HTERT RPE-1 (cell line): ENCODE data around the gene VMAC.
"Not testable (repeated sequence)": the region's sequence is repeated elsewhere in the genome, so short reads cannot be mapped to it uniquely, and the experiment has no call there.

ENCODE experiments used
- in situ Hi-C: fragments of 300-500 bp; cut with MboI; formaldehyde crosslinking; loops from 4 replicates; pipeline ENCODE4 v1.14.3; 2020; ENCODE audit warnings: low sequenced_read_pairs

Gene VMAC, protein sequence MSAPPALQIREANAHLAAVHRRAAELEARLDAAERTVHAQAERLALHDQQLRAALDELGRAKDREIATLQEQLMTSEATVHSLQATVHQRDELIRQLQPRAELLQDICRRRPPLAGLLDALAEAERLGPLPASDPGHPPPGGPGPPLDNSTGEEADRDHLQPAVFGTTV

DNA sequence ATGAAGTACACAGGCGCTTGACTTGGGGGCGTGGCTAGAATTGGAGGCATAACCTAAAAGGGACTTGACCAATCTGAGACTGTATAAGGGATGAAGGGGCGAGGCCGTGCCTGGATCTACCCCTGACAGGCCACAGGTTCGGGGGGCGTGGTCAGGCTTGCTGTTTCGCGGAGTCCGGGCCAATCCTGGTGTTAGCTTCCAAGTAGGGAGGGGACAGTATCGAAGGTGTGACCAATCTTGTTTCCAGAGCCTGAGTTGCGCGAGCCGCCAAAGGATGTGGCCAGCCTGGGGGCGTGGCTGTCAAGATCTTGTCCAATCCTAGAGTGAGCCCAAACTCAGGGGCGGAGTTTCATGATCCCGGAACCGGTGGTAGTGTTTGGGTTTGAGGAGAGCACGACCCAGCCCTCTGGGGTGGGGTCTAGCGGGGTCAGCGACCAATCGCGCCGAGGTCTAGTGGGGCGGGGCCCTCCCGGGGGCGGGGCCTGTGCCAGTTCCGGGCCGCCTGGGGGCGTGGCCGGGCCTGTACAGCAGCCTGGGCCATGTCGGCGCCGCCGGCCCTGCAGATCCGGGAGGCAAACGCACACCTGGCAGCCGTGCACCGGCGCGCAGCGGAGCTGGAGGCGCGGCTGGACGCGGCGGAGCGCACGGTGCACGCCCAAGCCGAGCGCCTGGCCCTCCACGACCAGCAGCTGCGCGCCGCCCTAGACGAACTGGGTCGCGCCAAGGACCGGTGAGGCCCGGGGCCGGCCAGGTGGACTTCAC, at the start of gene VMAC:
VMAC (plus strand) TSS at position 521 of the 762 bp plus-strand sequence; CDS start at position 540, 19 bp downstream.
- in situ Hi-C loops, result no loop called here

DNA sequence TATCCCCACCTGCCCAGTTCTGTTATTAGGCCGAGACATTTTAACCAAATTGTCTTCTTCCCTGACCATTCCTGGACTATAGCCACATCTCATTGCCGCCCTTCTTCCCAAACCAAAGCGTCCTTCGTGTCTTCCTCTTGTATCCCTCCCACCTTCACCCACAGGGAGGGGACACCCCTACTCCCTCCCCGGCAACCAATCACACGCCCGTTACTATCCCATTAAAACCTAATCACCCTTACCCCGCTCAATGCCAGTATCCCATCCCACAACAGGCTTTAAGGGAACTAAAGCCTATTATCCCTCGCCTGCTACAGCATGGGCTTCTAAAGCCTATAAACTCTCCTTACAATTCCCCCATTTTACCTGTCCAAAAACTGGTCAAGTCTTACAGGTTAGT, 49.5 kb upstream of the VMAC start:
- in situ Hi-C loops, result not testable (repeated sequence)

DNA sequence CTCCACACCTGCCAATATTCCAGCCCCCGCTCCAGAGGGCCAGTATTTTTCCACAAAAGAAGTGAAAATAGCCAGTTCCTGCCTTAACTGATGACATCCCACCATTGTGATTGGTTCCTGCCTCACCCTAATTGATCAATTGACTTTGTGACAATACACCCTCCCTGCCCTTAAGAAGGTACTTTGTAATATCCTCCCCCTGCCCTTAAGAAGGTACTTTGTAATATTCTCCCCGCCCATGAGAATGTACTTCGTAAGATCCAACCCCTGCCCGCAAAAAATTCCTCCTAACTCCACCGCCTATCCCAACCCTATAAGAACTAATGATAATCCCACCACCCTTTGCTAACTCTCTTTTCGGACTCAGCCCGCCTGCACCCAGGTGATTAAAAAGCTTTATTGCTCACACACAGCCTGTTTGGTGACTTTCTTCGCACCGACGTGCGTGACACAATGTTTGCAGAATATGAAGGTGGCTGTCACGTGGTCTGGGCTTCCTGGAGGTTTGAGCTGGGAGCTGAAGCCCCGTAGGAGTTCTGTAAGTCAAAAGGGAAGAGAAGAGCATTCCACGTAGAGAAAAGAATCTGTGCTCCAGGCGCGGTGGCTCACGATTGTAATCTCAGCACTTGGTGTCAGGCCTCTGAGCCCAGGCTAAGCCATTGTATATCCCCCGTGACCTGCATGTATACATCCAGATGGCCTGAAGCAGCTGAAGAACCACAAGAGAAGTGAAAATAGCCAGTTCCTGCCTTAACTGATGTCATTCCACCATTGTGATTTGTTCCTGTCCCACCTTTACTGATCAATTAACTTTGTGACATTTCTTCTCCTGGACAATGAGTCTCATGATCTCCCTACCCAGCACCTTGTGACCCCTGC, 47.2 kb upstream of the VMAC start:
- in situ Hi-C loops, result no loop called here

DNA sequence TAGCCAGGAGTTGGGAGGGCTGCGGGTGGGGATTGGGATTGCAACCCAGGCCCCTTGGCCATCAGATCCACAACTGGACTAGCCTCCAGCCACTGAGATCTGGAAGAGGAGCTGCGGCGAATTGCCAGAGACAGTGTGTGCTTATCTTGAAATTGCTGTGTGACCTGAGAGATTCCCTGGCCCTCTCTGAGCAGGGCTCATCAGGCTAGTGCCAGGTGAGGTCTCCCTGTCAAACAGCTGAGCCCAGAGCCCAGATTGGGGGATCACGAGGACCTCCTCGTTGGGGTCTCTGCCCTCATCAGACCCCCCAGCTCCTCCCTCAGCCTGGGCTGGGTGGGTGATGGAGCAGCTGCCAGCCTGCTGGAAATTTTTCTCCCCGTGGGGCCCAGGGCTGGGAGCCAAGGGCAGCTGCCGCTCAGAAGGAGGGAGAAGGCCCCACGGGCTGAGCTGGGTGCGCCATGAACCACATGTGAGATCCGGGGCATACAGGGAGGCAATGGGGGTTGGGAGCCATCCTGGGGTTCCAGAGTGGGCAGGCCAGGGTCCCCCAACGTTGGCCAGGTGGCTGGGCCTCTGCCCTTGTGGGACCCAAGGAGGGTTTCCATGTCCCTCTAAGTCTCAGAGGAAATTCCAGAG, 41.5 kb upstream of the VMAC start:
- in situ Hi-C loops, result no loop called here

DNA sequence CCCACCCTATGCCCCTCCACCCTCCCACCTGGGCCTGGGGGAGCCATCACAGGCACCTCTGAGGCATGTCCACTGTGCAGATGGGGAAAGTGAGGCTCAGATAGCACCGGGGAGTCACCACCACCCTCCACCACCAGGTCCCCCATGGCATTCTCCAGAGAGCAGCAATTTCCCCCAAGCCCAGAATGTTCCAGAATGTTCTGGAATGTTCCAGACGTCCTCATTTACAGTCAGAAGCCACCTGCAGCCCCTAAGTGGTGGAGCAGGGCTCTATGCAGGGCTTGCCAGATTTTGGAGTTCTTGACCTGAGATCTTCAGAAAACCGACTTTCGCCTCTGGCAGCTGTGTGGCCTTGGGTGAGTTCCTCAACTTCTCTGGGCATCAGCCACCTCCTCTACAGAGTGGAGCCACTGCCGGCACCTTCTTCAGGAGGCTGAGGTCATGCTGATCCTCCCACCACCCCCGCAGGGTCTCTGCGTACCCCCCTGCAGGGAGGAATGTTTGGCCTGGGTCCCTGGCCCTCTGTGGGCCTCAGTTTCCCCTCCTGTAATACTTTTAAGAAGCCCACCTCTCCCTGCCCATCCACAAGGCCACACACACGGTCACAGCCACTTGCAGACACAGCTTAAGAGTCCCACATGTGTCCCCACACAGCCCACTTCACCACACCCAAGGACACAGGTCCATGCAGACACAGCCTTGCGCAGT, 40.5 kb upstream of the VMAC start:
- in situ Hi-C loops, result no loop called here

DNA sequence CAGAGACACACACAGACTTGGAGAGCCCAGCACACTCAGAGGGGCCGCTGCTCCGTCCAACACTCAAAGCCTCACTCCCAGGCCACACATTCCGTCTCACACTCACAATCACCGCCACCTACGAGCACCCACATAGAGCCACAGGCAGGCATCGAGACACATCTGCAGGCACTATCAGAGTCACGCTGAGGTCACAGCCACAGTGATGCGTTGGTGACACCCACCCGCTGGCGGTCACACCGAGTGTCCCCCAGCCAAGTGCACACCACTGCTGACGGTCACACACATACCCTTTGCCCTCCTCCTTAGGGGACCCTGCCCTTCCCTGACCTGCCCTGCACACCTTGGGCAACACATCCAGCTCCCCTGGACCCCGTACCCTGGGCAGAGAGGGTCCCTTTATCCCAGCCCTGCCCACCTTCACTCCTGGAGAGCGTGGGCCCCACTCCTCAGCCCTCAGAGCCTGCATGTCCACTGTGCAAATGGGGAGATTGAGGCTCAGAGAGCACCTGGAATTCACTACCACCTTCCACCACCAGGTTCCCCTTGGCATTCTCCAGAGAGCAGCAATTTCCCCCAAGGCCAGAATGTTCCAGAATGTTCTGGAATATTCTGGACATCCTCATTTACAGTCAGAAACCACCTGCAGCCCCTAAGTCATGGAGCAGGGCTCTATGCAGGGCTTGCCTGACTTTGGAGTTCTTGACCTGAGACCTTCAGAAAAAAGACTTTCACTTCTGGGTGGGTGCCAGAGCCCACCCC, 39.8 kb upstream of the VMAC start:
- in situ Hi-C loops, result no loop called here

DNA sequence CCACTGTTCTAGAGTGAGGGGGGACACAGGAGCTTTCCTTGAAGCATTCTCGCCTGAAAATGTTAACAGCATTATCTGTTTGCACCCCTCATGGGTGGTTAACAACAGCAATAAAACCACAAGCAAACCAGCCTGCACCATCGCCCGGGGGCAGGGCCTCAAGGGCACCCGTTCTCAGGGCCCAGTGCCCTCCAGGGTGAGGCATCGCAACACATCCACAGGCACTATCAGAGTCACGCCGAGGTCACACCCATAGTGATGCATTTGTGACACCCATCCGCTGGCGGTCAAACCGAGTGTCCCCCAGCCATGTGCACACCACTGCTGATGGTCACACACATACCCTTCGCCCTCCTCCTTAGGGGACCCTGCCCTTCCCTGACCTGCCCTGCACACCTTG, 38.9 kb upstream of the VMAC start:
- in situ Hi-C loops, result no loop called here

DNA sequence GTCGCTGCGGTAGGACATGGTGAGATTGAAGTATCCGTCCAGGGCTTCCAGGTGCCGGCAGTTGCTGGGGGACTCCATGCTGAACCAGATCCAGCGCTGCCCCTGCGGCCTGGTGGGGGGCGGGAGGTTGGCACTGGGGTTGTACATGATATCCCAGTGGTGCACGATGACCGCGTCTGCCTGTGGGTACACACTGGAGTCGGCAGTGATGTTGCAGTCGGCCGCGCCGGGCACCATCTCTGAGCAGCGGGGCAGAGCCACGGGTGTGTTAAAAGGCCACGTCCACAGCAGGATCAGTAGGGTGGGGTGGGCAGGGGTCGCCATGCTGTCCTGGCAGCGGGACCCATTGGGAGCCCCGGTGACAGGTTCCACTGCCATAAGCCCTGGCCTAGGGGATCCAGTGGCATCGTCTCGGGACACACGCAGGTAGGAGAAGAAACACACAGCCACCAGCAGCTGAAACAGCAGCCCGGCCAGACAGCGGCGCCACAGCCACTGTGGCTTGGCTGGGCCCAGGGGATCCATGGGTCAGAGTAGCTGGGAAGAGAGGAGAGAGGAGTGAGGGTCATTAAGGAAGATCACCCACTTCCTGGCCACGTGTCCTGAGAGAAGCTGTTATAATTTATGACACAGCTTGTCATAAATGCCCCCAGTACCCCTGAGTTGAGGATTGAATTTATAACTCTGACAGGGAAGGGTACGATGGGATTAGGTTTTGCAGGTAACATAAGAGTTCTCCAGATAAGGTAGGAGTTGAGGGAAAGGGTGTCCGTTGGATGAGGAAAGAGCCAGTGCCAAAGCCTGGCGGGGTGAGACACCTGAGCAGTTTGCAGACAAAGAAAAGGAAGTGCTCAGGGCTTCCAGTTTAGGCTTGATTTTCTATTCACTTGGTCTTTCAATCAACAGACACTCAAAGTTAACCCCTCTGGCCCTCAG, 37.2 kb upstream of the VMAC start:
- in situ Hi-C loops, result no loop called here

DNA sequence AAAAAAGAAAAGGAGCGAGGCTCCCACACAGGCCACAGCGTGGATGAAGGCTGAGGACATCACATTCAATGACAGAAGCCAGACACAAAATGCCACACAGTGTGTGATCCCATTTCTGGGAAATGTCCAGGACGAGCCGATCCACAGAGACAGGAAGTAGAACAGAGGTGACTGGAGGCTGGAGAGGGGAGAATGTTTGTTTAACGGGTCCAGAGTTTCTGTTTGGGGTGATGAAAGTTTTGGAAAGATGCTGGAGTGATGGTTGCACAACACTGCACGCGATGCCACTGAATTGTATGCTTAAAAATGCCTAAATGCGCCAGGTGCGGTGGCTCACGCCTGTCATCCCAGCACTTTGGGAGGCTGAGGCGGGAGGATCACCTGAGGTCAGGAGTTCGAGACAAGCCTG, 33.7 kb upstream of the VMAC start:
- in situ Hi-C loops, result no loop called here

DNA sequence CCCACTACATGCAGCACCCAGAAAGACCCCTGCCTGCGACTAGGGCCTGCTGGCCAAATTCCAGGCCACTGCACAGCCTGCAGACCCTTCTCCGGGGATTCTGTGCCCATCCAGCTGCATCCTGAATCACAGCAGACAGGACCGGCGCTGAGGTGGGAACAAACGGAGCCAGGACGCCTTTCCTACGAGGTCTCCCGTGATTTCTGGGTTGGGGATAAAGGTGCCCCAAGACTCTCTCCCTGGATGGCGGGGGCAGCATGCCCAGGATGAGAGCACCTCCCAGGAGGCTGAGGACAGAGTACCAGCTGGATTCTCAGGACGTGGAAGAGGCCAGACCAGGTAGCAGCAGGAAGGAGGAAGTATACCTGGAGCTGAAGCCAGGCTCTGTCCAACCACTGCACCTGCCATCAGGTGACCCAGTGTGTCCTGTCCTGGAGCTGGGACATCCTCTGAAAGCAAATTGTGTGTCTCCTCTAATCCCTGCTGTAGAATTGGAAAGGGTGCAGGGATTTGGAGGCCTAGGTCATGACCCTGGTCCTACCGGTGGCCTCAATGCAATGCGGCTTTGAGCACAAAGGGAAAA, 31.0 kb upstream of the VMAC start:
- in situ Hi-C loops, result no loop called here

DNA sequence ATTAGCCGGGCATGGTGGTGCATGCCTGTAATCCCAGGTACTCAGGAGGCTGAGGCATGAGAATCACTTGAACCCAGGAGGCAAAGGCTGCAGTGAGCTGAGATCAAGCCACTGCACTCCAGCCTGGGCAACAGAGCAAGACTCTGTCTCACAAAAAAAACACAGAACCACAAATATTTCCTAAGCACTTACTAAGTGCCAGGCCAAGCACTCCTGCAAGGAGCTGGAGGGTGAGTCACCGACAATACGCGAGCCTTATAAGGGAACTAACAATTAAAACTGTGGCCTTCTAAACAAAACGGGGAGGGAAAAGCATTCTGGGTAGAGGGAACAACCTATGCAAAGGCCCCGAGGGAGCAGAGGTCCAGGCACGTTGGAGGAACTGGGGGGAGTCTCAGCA, 30.2 kb upstream of the VMAC start:
- in situ Hi-C loops, result not testable (repeated sequence)

DNA sequence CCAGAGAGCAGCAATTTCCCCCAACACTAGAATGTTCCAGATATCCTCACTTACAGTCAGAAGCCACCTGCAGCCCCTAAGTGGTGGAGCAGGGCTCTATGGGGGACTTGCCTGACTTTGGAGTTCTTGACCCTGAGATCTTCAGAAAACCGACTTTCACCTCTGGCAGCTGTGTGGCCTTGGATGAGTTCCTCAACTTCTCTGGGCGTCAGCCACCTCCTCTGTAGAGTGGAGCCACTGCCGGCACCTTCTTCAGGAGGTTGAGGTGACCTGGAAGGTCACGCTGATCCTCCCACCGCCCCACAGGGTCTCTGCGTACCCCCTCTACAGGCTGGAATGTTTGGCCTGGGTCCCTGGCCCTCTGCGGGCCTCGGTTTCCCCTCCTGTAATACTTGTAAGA, 27.2 kb upstream of the VMAC start:
- in situ Hi-C loops, result no loop called here

DNA sequence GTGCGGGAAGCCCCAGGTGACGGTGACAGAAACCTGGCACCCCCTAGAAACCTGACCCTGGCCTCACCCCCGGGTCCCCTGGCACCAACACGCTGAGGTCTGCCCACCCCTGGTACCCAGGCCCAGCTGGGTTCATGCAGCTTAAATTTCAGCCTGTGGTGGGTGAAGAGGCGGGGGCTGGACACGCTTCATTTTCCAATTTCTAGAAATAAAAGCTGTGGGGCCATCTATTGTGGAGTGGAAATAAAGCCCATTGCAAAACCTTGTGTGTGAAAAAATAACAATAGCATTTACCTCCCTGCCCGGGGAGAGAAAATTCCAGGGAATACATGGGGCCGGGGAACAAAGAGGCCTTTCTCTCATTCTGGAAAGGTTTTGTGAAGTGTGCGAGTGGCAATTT, 26.8 kb upstream of the VMAC start:
- in situ Hi-C loops, result no loop called here

DNA sequence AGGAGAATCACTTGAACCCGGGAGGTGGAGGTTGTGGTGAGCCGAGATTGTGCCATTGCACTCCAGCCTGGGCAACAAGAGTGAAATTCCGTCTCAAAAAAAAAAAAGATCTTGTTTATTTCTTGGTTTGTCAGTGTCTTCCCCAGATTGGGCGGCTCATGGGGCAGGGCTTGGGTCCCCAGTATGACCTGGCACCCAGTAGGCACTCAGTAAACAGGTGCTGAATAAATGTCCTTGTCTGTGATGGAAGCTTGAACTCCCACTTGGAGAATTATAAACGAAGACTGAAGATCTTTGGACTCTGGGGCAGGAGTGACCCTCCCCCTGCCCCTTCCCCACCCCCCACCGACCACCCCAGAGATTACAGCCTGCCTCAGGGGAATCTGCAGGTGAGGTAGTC, 24.5 kb upstream of the VMAC start:
- in situ Hi-C loops, result no loop called here

DNA sequence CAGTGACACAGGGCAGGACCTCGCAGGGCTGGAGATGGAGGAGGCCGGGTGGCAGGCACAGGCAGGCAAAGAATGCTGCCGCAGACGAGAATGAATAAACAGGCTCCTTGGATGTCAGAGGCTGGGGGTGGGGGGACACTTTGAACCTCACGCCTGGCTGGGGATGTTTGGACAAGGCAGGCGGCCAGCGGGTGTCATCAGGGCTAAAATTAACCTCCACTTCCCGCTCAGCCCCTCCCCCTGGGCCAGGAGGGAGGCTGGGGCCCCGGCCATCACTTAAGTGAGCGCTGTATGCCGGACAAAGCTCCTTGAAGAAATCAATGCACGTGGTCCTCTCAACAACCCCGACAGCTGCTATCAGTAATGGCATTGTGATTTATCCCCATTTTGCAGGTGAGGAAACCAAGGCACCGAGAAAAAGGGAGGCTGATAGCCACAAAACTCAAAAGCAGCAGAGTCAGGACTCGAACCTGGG, 24.0 kb upstream of the VMAC start:
- in situ Hi-C loops, result no loop called here

DNA sequence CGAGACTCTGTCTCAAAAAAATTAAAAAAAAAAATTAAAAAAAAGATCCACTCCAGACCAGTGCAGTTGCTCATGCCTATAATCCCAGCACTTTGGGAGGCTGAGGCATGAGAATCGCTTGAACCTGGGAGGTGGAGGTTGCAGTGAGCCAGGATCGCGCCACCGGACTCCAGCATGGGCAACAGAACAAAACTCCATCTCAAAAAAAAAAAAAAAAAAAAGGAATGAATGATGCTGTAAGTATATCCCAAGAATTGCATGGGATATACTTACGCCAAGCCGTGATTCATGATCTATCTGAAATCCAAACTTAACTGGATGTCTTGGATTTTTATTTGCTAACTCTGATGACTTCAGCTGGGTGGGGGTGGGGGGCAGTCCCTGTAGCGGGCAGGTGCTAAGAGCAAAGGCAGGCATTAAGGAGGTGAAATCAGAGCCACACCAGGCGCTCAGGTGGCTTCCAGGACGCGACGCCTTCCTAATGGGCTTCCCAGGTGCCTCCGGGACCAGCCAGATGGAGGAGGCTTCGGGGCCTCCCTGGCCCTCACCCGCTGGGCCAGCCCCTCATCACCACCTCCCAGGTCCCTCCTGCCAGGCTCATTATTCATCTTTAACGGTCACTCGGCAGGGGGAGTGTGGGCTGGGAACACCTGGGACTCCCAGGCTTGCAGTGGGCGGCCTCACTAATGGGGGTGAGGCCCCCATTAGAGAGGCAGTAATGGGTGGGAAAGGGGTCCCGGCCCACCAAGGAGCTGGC, 23.0 kb upstream of the VMAC start:
- in situ Hi-C loops, result no loop called here

DNA sequence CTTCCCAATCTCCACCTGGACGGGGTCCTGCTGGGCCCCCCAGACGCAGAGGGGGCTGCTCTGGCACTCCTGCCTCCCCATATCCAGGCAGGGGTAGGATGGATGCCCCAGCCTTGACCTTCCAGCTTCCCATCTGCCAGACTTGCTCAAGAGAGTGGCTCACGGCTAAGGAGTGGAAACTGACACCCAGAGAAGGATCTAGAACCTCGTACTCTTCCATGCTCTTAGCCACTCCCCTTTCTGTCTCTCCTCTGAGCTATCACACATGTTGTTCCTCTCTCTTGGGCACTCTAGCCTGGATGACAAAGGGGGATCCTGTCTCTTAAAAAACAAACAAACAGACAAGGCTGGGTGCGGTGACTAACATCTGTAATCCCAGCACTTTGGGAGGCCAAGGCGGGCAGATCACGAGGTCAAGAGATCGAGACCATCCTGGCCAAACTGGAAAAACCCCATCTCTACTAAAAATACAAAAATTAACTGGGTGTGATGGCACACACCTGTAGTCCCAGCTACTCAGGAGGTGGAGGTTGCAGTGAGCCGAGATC, 22.2 kb upstream of the VMAC start:
- in situ Hi-C loops, result no loop called here
